ENCODE measurements around the gene ALG12.
A peak's percentile ranks its signal among the peaks of the same experiment; 100 is the strongest.

The ALG12 gene

GRCh38 chr22:49929994-49930575, 11.8 kb upstream of the ALG12 start:
- no peak for TF ChIP-seq TAF1 (IDR thresholded peaks at IDR 0.05; ENCODE audit: borderline replicate concordance, insufficient read depth, low read length)
- no peak for TF ChIP-seq FOXP2 (optimal IDR thresholded peaks at IDR 0.05; ENCODE audit: borderline replicate concordance, extremely low read depth, extremely low read length, insufficient read depth)
- 0 out of 4 replicates have a peak, but pooled peaks of 1 of the 2 experiments have one; percentile 35 for TF ChIP-seq REST (IDR thresholded peaks at IDR 0.05; ENCODE audit: insufficient read depth in 1 of 2, low read depth in 2 of 2, low read length in 2 of 2)
- TF ChIP-seq SIN3A (IDR thresholded peaks at IDR 0.05; ENCODE audit: borderline replicate concordance, insufficient read depth, low read length): no peak

- TF ChIP-seq FOXP2 (optimal IDR thresholded peaks at IDR 0.05; ENCODE audit: borderline replicate concordance, extremely low read depth, extremely low read length, insufficient read depth) (peak; percentile 69), SIN3A (IDR thresholded peaks at IDR 0.05; ENCODE audit: borderline replicate concordance, insufficient read depth, low read length) (no peak)
Measured at GRCh38 chr22:49929211-49929979, 11.2 kb upstream of the ALG12 start.

- TF ChIP-seq POLR2AphosphoS5 (IDR thresholded peaks at IDR 0.05; ENCODE audit: low read depth, low read length): no peak
- TF ChIP-seq FOXP2 (optimal IDR thresholded peaks at IDR 0.05; ENCODE audit: borderline replicate concordance, extremely low read depth, extremely low read length, insufficient read depth): no peak
- no peak for TF ChIP-seq SIN3A (IDR thresholded peaks at IDR 0.05; ENCODE audit: borderline replicate concordance, insufficient read depth, low read length)
- no peak for TF ChIP-seq TAF1 (IDR thresholded peaks at IDR 0.05; ENCODE audit: borderline replicate concordance, insufficient read depth, low read length)
- no peak for TF ChIP-seq REST (IDR thresholded peaks at IDR 0.05; ENCODE audit: insufficient read depth in 1 of 2, low read depth in 2 of 2, low read length in 2 of 2)
Measured at GRCh38 chr22:49928555-49929210, 10.4 kb upstream of the ALG12 start.

- TF ChIP-seq POLR2AphosphoS5 (IDR thresholded peaks at IDR 0.05; ENCODE audit: low read depth, low read length) (no peak), REST (IDR thresholded peaks at IDR 0.05; ENCODE audit: insufficient read depth in 1 of 2, low read depth in 2 of 2, low read length in 2 of 2) (no peak), SIN3A (IDR thresholded peaks at IDR 0.05; ENCODE audit: borderline replicate concordance, insufficient read depth, low read length) (no peak), TAF1 (IDR thresholded peaks at IDR 0.05; ENCODE audit: borderline replicate concordance, insufficient read depth, low read length) (no peak), FOXP2 (optimal IDR thresholded peaks at IDR 0.05; ENCODE audit: borderline replicate concordance, extremely low read depth, extremely low read length, insufficient read depth) (no peak)
Measured at GRCh38 chr22:49928185-49928495, 9.9 kb upstream of the ALG12 start.

GRCh38 chr22:49927483-49928184, 9.4 kb upstream of the ALG12 start:
- TF ChIP-seq SIN3A (IDR thresholded peaks at IDR 0.05; ENCODE audit: borderline replicate concordance, insufficient read depth, low read length) (no peak), REST (IDR thresholded peaks at IDR 0.05; ENCODE audit: insufficient read depth in 1 of 2, low read depth in 2 of 2, low read length in 2 of 2) (no peak), TAF1 (IDR thresholded peaks at IDR 0.05; ENCODE audit: borderline replicate concordance, insufficient read depth, low read length) (no peak), POLR2AphosphoS5 (IDR thresholded peaks at IDR 0.05; ENCODE audit: low read depth, low read length) (no peak), FOXP2 (optimal IDR thresholded peaks at IDR 0.05; ENCODE audit: borderline replicate concordance, extremely low read depth, extremely low read length, insufficient read depth) (no peak)

All from PFSK-1 (cell line).